HFF-Myc (cell line): Measurements from ENCODE around the gene CWF19L1.

Experiments used
- DNase-seq: peaks from one replicate; pipeline ENCODE4 v3.0.0-alpha.2; 2011; ENCODE audit warnings: low read depth; ENCODE audit errors: extremely low read depth
- H3K4me3 ChIP-seq: replicated peaks from 2 replicates; pipeline ENCODE4 v1.5.1; 2011; ENCODE audit warnings: low read depth, mild to moderate bottlenecking, control low read depth, low read length
- CTCF ChIP-seq: IDR thresholded peaks from 2 replicates; pipeline ENCODE4 v1.5.1; 2012; ENCODE audit warnings: mild to moderate bottlenecking, low read depth, low read length, control low read depth; ENCODE audit errors: missing control alignments

Gene CWF19L1

DNA sequence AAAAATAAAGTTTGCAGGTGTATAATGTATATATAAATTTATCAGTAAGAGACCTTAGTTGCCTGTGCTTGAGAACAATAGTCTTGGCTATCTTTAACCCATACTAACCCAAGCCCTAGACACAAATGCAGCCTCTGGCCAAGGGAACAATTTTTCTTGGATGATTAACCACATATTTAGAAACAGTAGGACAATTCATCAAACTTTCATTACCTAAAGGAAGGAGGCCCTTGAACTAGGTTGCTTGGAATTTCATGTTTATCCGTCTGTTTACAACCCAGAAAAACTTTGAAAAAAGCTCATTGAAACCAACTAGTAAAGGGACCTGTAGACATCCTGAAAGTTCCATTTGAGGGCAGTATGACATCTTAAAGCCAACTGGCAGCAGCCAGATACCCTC lies 72.7 kb downstream of the CWF19L1 start:
- TF ChIP-seq CTCF = no peak
- no peak overlapping the region for H3K4me3 ChIP-seq
- DNase-seq = no peak

GRCh38 chr10:100192350-100192749 lies 75.1 kb downstream of the CWF19L1 start:
- H3K4me3 ChIP-seq = no peak overlapping the region
- TF ChIP-seq CTCF = no peak
- DNase-seq = no peak

- peak overlapping the region; percentile 97 for H3K4me3 ChIP-seq
- TF ChIP-seq CTCF = no peak
- DNase-seq = no peak
These were observed 80.9 kb downstream of the CWF19L1 start for GRCh38 chr10:100186253-100187212.

DNA sequence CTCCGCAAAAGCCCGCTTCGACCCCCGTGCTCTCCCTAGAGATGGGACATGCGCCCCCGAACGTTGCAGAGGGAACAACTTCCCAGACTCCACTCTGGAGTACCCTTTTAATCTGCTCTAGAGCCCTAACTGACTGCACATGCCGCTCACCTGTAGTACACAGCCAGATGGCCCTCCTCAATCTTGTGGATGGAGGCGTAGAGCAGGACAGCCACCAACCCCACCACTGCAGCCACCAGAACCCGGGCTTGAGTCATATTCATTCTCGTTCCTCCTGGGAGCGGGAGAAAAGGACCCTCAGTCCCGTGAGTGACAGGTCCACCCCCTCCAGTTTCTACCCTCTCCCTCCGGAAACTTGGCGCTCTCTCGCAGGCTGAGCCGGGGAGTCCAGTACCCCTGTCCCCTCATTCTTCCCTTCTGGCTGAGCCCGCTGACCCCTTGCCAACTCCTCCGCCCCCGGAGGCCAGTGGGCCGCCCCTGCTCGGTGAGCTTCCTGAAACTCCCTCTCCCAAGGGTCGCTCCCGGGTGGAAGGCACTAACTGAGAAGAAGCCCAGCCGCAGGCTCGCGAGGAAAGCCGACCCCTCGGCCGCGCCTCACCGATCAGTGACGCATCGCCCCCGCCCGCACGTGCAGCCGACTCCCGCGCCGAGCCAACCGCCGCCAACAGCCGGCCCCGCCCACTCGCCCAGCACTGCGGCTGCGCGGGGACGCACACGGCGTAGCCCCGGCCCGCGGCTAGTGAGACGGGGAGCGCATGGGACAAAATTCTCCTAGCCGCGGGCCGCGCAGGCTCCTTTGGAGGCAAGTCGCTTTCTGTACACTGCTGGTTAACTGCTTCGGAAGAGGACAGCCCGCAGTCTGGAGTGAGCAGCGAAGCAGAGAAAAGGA lies 81.8 kb downstream of the CWF19L1 start, which contains the start of gene ERLIN1:
TSS of gene ERLIN1 (minus strand) at position 666 of the 889 bp plus-strand sequence. CDS start at position 263, 403 bp downstream.
- no peak for TF ChIP-seq CTCF
- peak within 1 kb of the TSS; percentile 97 for H3K4me3 ChIP-seq
- DNase-seq = peak; percentile 52

- no peak for DNase-seq
- no peak for TF ChIP-seq CTCF
- H3K4me3 ChIP-seq = peak overlapping the region; percentile 97
These were observed 82.6 kb downstream of the CWF19L1 start for GRCh38 chr10:100184840-100185239.

- H3K4me3 ChIP-seq = peak overlapping the region; percentile 97
- DNase-seq = no peak
- TF ChIP-seq CTCF = no peak
These were observed 83.0 kb downstream of the CWF19L1 start for GRCh38 chr10:100184426-100184825.
